Esophagus muscularis mucosa (tissue), 4 donors: Measurements from ENCODE around the gene ANAPC7. TPM values are rescaled to one million over a fixed set of nuclear protein-coding genes. Genes with fewer than 3 reads are reported as not detected.
"Not testable (repeated sequence)": the region's sequence is repeated elsewhere in the genome, so short reads cannot be mapped to it uniquely, and the experiment has no call there.

Experiments
- DNase-seq: peaks from one replicate; pipeline ENCODE4 v3.0.0-alpha.2; 2017; ENCODE audit errors: extremely low spot score
- H3K27ac ChIP-seq, 4 donors: fragments of 200-600 bp; sonication (generic); replicated peaks in 1 of 4; 1 replicate in 3 of 4; 2 replicates in 1 of 4; pipeline ENCODE4 v1.5.1; 2016 to 2019; ENCODE audit warnings: mild to moderate bottlenecking in 1 of 4
- H3K27me3 ChIP-seq, 4 donors: fragments of 200-600 bp; sonication (generic); one replicate each; pipeline versions ENCODE4 v1.5.1 to v1.6.0; 2016 to 2019
- H3K36me3 ChIP-seq, 4 donors: fragments of 200-600 bp; sonication (generic); one replicate each; pipeline ENCODE4 v1.5.1; 2016 to 2019
- H3K4me1 ChIP-seq, 4 donors: fragments of 200-600 bp; sonication (generic); one replicate each; pipeline ENCODE4 v1.5.1; 2016 to 2019
- H3K4me3 ChIP-seq, 4 donors: fragments of 200-600 bp; sonication (generic); 1 replicate in 2 of 4; 2 replicates in 2 of 4; pipeline ENCODE4 v1.5.1; 2016 to 2019; ENCODE audit warnings: mild to moderate bottlenecking in 4 of 4, moderate library complexity in 1 of 4
- H3K9me3 ChIP-seq, 4 donors: fragments of 200-600 bp; sonication (generic); 1 replicate in 3 of 4; 2 replicates in 1 of 4; pipeline ENCODE4 v1.5.1; 2016 to 2019
- CTCF ChIP-seq, 3 experiments: fragments of 200-600 bp in 2 of 3; fragments of 450-650 bp in 1 of 3; sonication (generic) in 2 of 3; IDR thresholded peaks; one replicate each; pipeline ENCODE4 v1.5.1; 2017 to 2019; ENCODE audit warnings: antibody characterized with exemption in 3 of 3, mild to moderate bottlenecking in 2 of 3, moderate library complexity in 1 of 3
- EP300 ChIP-seq: sonication (generic); formaldehyde crosslinking; IDR thresholded peaks from one replicate; pipeline ENCODE4 v1.6.1; 2017; ENCODE audit warnings: antibody characterized with exemption
- POLR2A ChIP-seq: fragments of 450-650 bp; IDR thresholded peaks from one replicate; pipeline ENCODE4 v1.6.1; 2017; ENCODE audit warnings: antibody characterized with exemption, moderate library complexity, mild to moderate bottlenecking, low read depth
- POLR2AphosphoS5 ChIP-seq, 2 donors: sonication (generic); formaldehyde crosslinking; IDR thresholded peaks; one replicate each; pipeline ENCODE4 v1.6.1; 2017; ENCODE audit warnings: antibody characterized with exemption in 2 of 2
- WGBS: methylation state at CpG from one replicate; pipeline ENCODE4 v1.1.5; 2018; 5-methylcytosine and 5-hydroxymethylcytosine counted together
- intact Hi-C: fragments of 100-400 bp; cut with DNase I; formaldehyde crosslinking; loops from one replicate; pipeline ENCODE4 v1.15.1; 2023
- total RNA-seq, 4 donors: library from RNA; depleted of rRNA; stranded (reverse); fragments of >200 nt; gene quantifications; one replicate each; pipeline versions ENCODE4 v1.1.0 to v1.2.1, GENCODE V29; 2016

ANAPC7 gene
- total RNA-seq, 4 donors from 2014 or later, result 32.5 to 35.0 (median 33.2) TPM

GRCh38 chr12:110365489-110366320 lies 37.8 kb downstream of the ANAPC7 start:
- Histone ChIP-seq H3K4me3 (no peak overlapping the region), H3K36me3 (peaks cover 3 to 8% (median 5%) of the 10 kb centered on the region in 4 donors), H3K27ac (peak overlapping the region in 1 of 4 donors; percentile 70), H3K9me3 (no peaks in the 10 kb centered on the region), H3K27me3 (no peaks in the 10 kb centered on the region), H3K4me1 (peaks cover 0 to 31% (median 19%) of the 10 kb centered on the region in 4 donors)
- 79% methylated on average over 7 of the region's 7 CpGs for WGBS
- intact Hi-C loops, result no loop called here
- TF ChIP-seq CTCF (IDR thresholded peaks at IDR 0.05) (no peak), POLR2AphosphoS5 (IDR thresholded peaks at IDR 0.05) (no peak)
- DNase-seq, result no peak

- Histone ChIP-seq H3K27ac (no peak overlapping the region), H3K4me1 (peaks cover 0 to 6% (median under 1%) of the 10 kb centered on the region in 4 donors), H3K4me3 (no peak overlapping the region), H3K36me3 (no peaks in the 10 kb centered on the region), H3K9me3 (no peaks in the 10 kb centered on the region), H3K27me3 (no peaks in the 10 kb centered on the region)
- WGBS, result 82% methylated on average over 1 of the region's 1 CpG
- DNase-seq, result no peak
- TF ChIP-seq POLR2A (no peak), POLR2AphosphoS5 (IDR thresholded peaks at IDR 0.05) (no peak), CTCF (IDR thresholded peaks at IDR 0.05) (no peak), EP300 (no peak)
- intact Hi-C loops, result no loop called here
Measured at GRCh38 chr12:110361216-110361615, 42.3 kb downstream of the ANAPC7 start.

- DNase-seq, intact Hi-C loops, H3K9me3 ChIP-seq, H3K4me3 ChIP-seq, H3K27me3 ChIP-seq, H3K27ac ChIP-seq, H3K36me3 ChIP-seq, H3K4me1 ChIP-seq: not testable (repeated sequence)
- peak in 1 of 3 experiments; percentile 22 for TF ChIP-seq CTCF (IDR thresholded peaks at IDR 0.05)
- WGBS, result 79% methylated on average over 8 of the region's 8 CpGs
Measured at GRCh38 chr12:110358384-110359097, 45.0 kb downstream of the ANAPC7 start.

- Histone ChIP-seq H3K27ac (no peak overlapping the region), H3K4me3 (no peak overlapping the region), H3K36me3 (peaks cover 0 to 17% (median 15%) of the 10 kb centered on the region in 4 donors), H3K9me3 (no peaks in the 10 kb centered on the region), H3K27me3 (no peaks in the 10 kb centered on the region), H3K4me1 (no peaks in the 10 kb centered on the region)
- intact Hi-C loops, result no loop called here
- WGBS, result 23% methylated on average over 3 of the region's 3 CpGs
- TF ChIP-seq CTCF (IDR thresholded peaks at IDR 0.05) (peak in 1 of 3 experiments; percentile 23), POLR2AphosphoS5 (IDR thresholded peaks at IDR 0.05) (no peak)
- no peak for DNase-seq
Measured at GRCh38 chr12:110355073-110355472, 48.4 kb downstream of the ANAPC7 start.
